Measurements from ENCODE around the gene LSMEM2.
"Not testable (repeated sequence)": the region's sequence is repeated elsewhere in the genome, so short reads cannot be mapped to it uniquely, and the experiment has no call there.

LSMEM2 gene

DNA sequence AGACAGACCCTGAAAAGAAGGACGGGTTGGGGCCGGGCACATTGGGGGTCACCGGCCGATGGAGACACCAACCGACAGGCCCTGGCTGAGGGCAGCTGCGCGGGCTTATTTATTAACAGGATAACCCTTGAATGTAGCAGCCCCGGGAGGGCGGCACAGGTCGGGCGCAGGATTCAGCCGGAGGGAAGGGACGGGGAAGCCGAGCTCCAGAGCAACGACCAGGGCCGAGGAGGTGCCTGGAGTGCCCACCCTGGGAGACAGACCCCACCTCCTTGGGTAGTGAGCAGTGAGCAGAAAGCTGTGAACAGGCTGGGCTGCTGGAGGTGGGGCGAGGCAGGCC lies 2.2 kb upstream of the LSMEM2 start:
- Histone ChIP-seq H3K4me3 (ENCODE audit: low read length, poor library complexity, severe bottlenecking) (no peak overlapping the region), H4K20me1 (ENCODE audit: insufficient read depth, low read length, poor library complexity, severe bottlenecking) (no peaks in the 10 kb centered on the region), H3K27me3 (ENCODE audit: insufficient read depth, low read length, poor library complexity, severe bottlenecking) (no peaks in the 10 kb centered on the region), H2AFZ (ENCODE audit: low read length) (no peak overlapping the region), H3K4me2 (ENCODE audit: low read depth, low read length, poor library complexity, severe bottlenecking) (no peak overlapping the region), H3K36me3 (ENCODE audit: insufficient read depth, low read length) (no peaks in the 10 kb centered on the region), H3K4me1 (ENCODE audit: insufficient read depth, low read length, poor library complexity, severe bottlenecking) (no peaks in the 10 kb centered on the region), H3K9ac (ENCODE audit: low read depth, low read length, poor library complexity, severe bottlenecking) (no peak overlapping the region), H3K9me3 (ENCODE audit: insufficient read depth, low read depth, low read length) (no peaks in the 10 kb centered on the region), H3K79me2 (ENCODE audit: insufficient read depth, low read length) (no peaks in the 10 kb centered on the region), H3K9me2 (replicated peaks; ENCODE audit: low read depth, low read length) (no peaks in the 10 kb centered on the region), H3F3A (ENCODE audit: low read depth) (no peaks in the 10 kb centered on the region)
- no peak for TF ChIP-seq EZH2phosphoT487 (IDR thresholded peaks at IDR 0.05; ENCODE audit: borderline replicate concordance)
- TF ChIP-seq, protein P1, sequence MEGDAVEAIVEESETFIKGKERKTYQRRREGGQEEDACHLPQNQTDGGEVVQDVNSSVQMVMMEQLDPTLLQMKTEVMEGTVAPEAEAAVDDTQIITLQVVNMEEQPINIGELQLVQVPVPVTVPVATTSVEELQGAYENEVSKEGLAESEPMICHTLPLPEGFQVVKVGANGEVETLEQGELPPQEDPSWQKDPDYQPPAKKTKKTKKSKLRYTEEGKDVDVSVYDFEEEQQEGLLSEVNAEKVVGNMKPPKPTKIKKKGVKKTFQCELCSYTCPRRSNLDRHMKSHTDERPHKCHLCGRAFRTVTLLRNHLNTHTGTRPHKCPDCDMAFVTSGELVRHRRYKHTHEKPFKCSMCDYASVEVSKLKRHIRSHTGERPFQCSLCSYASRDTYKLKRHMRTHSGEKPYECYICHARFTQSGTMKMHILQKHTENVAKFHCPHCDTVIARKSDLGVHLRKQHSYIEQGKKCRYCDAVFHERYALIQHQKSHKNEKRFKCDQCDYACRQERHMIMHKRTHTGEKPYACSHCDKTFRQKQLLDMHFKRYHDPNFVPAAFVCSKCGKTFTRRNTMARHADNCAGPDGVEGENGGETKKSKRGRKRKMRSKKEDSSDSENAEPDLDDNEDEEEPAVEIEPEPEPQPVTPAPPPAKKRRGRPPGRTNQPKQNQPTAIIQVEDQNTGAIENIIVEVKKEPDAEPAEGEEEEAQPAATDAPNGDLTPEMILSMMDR (conservative IDR thresholded peaks at IDR 0.05; ENCODE audit: low read length): no peak

DNA sequence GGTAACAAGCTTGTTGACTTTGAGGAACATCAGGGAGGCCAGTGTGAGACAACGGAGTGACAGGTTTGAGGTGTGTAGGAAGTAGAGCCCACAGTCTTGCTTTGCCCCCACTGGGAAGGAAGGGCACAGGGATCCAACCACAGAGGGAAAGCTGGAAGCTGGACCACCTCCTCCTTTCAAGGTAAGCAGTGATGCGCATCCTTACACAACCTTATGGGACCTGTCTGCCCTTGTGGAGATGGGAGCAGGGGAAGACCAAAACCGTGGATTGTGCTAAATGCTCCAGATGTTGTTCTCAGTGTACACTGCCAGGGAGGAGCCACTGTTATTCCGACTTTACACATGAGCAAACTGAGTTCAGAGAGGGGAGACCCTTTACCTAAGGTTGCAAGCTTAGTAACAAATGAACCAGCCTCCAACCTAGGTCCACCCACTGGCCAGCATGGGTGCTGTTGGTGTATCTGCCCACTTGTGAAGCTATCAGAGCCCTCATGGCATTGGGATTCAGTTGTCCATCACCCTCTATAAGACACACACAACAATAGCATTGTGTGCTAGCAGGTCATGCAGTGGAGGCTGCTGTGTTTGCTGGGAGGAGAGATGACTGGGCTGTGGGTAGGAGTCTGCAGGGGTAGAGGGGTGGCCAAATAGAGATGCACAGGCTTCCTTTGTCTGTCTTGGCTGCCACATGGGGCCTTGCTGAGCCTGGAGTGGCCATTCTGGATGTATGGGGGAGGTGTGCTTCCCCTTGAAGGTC lies 586 bp upstream of the LSMEM2 start:
- no peaks in the 10 kb centered on the region for H3K27me3 ChIP-seq (ENCODE audit: insufficient read depth, low read length, poor library complexity, severe bottlenecking)
- H3K9me2 ChIP-seq (replicated peaks; ENCODE audit: low read depth, low read length): no peaks in the 10 kb centered on the region
- no peak overlapping the region for H2AFZ ChIP-seq (ENCODE audit: low read length)
- H3K9me3 ChIP-seq (ENCODE audit: insufficient read depth, low read depth, low read length): no peaks in the 10 kb centered on the region
- H4K20me1 ChIP-seq (ENCODE audit: insufficient read depth, low read length, poor library complexity, severe bottlenecking): no peaks in the 10 kb centered on the region
- TF ChIP-seq, protein P1 (conservative IDR thresholded peaks at IDR 0.05; ENCODE audit: low read length): no peak
- TF ChIP-seq EZH2phosphoT487 (IDR thresholded peaks at IDR 0.05; ENCODE audit: borderline replicate concordance): no peak
- no peak overlapping the region for H3K4me3 ChIP-seq (ENCODE audit: low read length, poor library complexity, severe bottlenecking)
- H3F3A ChIP-seq (ENCODE audit: low read depth): no peaks in the 10 kb centered on the region
- H3K36me3 ChIP-seq (ENCODE audit: insufficient read depth, low read length): no peaks in the 10 kb centered on the region
- no peaks in the 10 kb centered on the region for H3K4me1 ChIP-seq (ENCODE audit: insufficient read depth, low read length, poor library complexity, severe bottlenecking)
- H3K4me2 ChIP-seq (ENCODE audit: low read depth, low read length, poor library complexity, severe bottlenecking): no peak overlapping the region
- no peak overlapping the region for H3K9ac ChIP-seq (ENCODE audit: low read depth, low read length, poor library complexity, severe bottlenecking)
- H3K79me2 ChIP-seq (ENCODE audit: insufficient read depth, low read length): no peaks in the 10 kb centered on the region

DNA sequence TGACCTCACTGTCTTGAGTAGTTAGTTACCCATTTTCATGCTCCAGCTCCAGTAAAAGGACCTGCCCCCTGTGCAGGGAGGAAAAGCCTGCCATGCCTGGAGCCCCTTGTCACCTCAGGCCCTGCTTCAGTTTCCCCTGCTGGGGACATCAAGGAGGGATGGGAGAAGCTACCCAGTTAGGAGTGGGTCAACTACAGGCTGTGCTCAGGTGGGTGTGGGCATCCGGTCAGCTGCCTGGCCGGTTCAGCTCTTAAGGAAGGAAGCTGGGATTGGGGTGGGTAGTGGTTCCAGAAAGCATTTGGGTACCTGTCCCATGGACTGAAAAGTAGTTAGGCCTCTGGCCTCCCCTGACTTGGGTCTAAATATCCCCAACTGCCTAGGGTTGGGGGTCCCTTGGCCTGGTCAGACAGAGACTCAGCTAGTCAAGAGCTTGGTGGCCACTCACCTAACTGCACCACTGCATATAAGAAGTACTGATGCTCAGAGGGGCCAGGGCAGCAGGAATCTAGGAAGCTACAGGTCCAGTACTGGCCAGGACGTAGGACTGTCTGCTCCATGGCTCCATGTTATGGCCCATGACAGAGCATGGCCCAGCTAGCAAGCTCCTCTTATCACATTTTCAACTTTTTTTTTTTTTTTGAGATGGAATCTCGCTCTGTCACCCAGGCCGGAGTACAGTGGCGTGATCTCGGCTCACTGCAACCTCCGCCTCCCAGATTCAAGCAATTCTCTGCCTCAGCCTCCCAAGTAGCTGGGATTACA lies 549 bp downstream of the LSMEM2 start:
- Histone ChIP-seq H2AFZ (ENCODE audit: low read length) (no peak overlapping the region), H3K4me3 (ENCODE audit: low read length, poor library complexity, severe bottlenecking) (no peak overlapping the region), H3K79me2 (ENCODE audit: insufficient read depth, low read length) (no peaks in the 10 kb centered on the region), H3K36me3 (ENCODE audit: insufficient read depth, low read length) (no peaks in the 10 kb centered on the region), H3K9me3 (ENCODE audit: insufficient read depth, low read depth, low read length) (no peaks in the 10 kb centered on the region), H3K4me2 (ENCODE audit: low read depth, low read length, poor library complexity, severe bottlenecking) (no peak overlapping the region), H3K4me1 (ENCODE audit: insufficient read depth, low read length, poor library complexity, severe bottlenecking) (no peaks in the 10 kb centered on the region), H3K9me2 (replicated peaks; ENCODE audit: low read depth, low read length) (no peaks in the 10 kb centered on the region), H3F3A (ENCODE audit: low read depth) (no peaks in the 10 kb centered on the region), H3K9ac (ENCODE audit: low read depth, low read length, poor library complexity, severe bottlenecking) (no peak overlapping the region), H4K20me1 (ENCODE audit: insufficient read depth, low read length, poor library complexity, severe bottlenecking) (no peaks in the 10 kb centered on the region), H3K27me3 (ENCODE audit: insufficient read depth, low read length, poor library complexity, severe bottlenecking) (no peaks in the 10 kb centered on the region)
- TF ChIP-seq EZH2phosphoT487 (IDR thresholded peaks at IDR 0.05; ENCODE audit: borderline replicate concordance): no peak
- TF ChIP-seq, protein P1 (conservative IDR thresholded peaks at IDR 0.05; ENCODE audit: low read length): no peak

DNA sequence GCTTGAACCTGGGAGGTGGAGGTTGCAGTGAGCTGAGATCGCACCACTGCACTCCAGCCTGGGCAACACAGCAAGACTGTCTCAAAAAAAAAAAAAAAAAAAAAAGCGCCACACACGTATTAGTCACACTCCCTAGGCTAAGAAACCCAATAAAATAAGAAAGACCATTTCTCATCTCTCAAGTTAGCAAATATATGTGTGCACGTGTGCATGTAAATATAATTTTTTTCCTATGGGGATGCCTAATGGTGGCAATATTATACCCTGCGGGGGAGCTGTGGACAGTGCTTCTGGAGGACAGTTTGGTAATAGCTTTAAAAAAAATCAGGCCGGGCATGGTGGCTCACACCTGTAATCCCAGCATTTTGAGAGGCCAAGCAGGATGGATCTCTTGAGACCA lies 5.2 kb downstream of the LSMEM2 start:
- not testable (repeated sequence) for H4K20me1 ChIP-seq (ENCODE audit: insufficient read depth, low read length, poor library complexity, severe bottlenecking); H2AFZ ChIP-seq (ENCODE audit: low read length); H3F3A ChIP-seq (ENCODE audit: low read depth); H3K27me3 ChIP-seq (ENCODE audit: insufficient read depth, low read length, poor library complexity, severe bottlenecking); H3K9me3 ChIP-seq (ENCODE audit: insufficient read depth, low read depth, low read length); H3K4me3 ChIP-seq (ENCODE audit: low read length, poor library complexity, severe bottlenecking); H3K4me1 ChIP-seq (ENCODE audit: insufficient read depth, low read length, poor library complexity, severe bottlenecking); H3K79me2 ChIP-seq (ENCODE audit: insufficient read depth, low read length); H3K9me2 ChIP-seq (replicated peaks; ENCODE audit: low read depth, low read length); H3K9ac ChIP-seq (ENCODE audit: low read depth, low read length, poor library complexity, severe bottlenecking); H3K4me2 ChIP-seq (ENCODE audit: low read depth, low read length, poor library complexity, severe bottlenecking)
- H3K36me3 ChIP-seq (ENCODE audit: insufficient read depth, low read length): peaks cover 12% of the 10 kb centered on the region; the same call in 1 of the 2 replicates

All from Loucy (cell line).